Measurements from ENCODE around the gene TNNT2. TPM values are rescaled to one million over a fixed set of nuclear protein-coding genes. Genes with fewer than 3 reads are reported as not detected.

TNNT2 gene
- total and polyA plus RNA-seq, 2 donors (not counting 3 experiments of a cell fraction or from before 2014, with no cell fraction given), result not detected

DNA sequence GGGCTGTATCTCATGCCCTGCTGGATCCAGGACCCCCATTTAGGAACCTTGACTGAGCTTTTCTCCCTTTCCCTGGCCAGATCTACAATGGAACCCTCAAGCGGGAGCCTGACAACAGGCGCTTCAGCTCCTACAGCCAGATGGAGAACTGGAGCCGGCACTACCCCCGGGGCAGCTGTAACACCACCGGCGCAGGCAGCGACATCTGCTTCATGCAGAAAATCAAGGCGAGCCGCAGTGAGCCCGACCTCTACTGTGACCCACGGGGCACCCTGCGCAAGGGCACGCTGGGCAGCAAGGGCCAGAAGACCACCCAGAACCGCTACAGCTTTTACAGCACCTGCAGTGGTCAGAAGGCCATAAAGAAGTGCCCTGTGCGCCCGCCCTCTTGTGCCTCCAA is 64.4 kb downstream of the TNNT2 start:
- Histone ChIP-seq H3K9me3 (replicated peaks; ENCODE audit: control insufficient read depth, insufficient read depth, low read length) (no peaks in the 10 kb centered on the region), H3K79me2 (ENCODE audit: control insufficient read depth, insufficient read depth, low read length) (no peaks in the 10 kb centered on the region), H3K36me3 (ENCODE audit: control insufficient read depth in 2 of 2, extremely low read depth in 1 of 2, insufficient read depth in 2 of 2, low read length in 2 of 2) (no peaks in the 10 kb centered on the region), H2AFZ (ENCODE audit: low read depth, low read length) (no peak overlapping the region), H3K9ac (replicated peaks; ENCODE audit: extremely low read depth, insufficient read depth, low read length) (no peak overlapping the region), H3K27ac (ENCODE audit: insufficient read depth, low read depth, low read length) (no peak overlapping the region), H3K27me3 (ENCODE audit: control insufficient read depth in 2 of 2, insufficient read depth in 2 of 2, low read length in 2 of 2) (peaks cover 4 to 9% of the 10 kb centered on the region in 2 experiments), H3K9me1 (replicated peaks; ENCODE audit: control insufficient read depth, extremely low read depth, insufficient read depth, low read length) (no peaks in the 10 kb centered on the region), H3K4me2 (ENCODE audit: insufficient read depth, low read length) (no peak overlapping the region), H4K20me1 (replicated peaks; ENCODE audit: control insufficient read depth, extremely low read depth, insufficient read depth, low read length) (no peaks in the 10 kb centered on the region), H3K4me1 (ENCODE audit: control insufficient read depth, extremely low read depth, insufficient read depth, low read length) (peaks cover 8% of the 10 kb centered on the region), H3K4me3 (replicated peaks in 1 of 3; ENCODE audit: insufficient read depth in 1 of 3, low read depth in 1 of 3, low read length in 3 of 3) (no peak overlapping the region)
- TF ChIP-seq FOS (IDR thresholded peaks at IDR 0.05; ENCODE audit: borderline replicate concordance, insufficient read depth, low read length), result no peak
- no peak for TF ChIP-seq MYC (IDR thresholded peaks at IDR 0.05; ENCODE audit: low read depth, low read length)
- no peak for TF ChIP-seq GATA2 (IDR thresholded peaks at IDR 0.05; ENCODE audit: insufficient read depth, insufficient read length, low read depth, low read length)
- no peak for TF ChIP-seq CTCF (IDR thresholded peaks at IDR 0.05; ENCODE audit: extremely low read depth in 1 of 2, insufficient read depth in 1 of 2, low read depth in 1 of 2, low read length in 2 of 2)
- dilution Hi-C loops (cut with MboI; ENCODE audit: extremely low pct_ligation_motif_present, low sequenced_read_pairs) (no loop called here), intact Hi-C loops (cut with micrococcal nuclease) (no loop called here)
- FAIRE-seq (no peak), DNase-seq (ENCODE audit: low read depth, low spot score) (no peak)
- BruUV-seq (replicated peaks), result no TSS peak
- CTCF ChIA-PET, result interaction anchor here (1.6 to 1.8 kb wide), 2 partner anchors 13 to 35 kb away, joined by 4 to 5 read pairs; no protein-coding TSS in a partner anchor
- POLR2A ChIA-PET, result no interaction called here

- no peak for DNase-seq (ENCODE audit: low read depth, low spot score)
- Histone ChIP-seq H3K36me3 (ENCODE audit: control insufficient read depth in 2 of 2, extremely low read depth in 1 of 2, insufficient read depth in 2 of 2, low read length in 2 of 2) (no peaks in the 10 kb centered on the region), H2AFZ (ENCODE audit: low read depth, low read length) (no peak overlapping the region), H3K4me1 (ENCODE audit: control insufficient read depth, extremely low read depth, insufficient read depth, low read length) (peaks cover 8% of the 10 kb centered on the region), H3K27me3 (ENCODE audit: control insufficient read depth in 2 of 2, insufficient read depth in 2 of 2, low read length in 2 of 2) (peaks cover 4 to 9% of the 10 kb centered on the region in 2 experiments), H3K4me3 (replicated peaks in 1 of 3; ENCODE audit: insufficient read depth in 1 of 3, low read depth in 1 of 3, low read length in 3 of 3) (no peak overlapping the region), H3K4me2 (ENCODE audit: insufficient read depth, low read length) (no peak overlapping the region), H4K20me1 (replicated peaks; ENCODE audit: control insufficient read depth, extremely low read depth, insufficient read depth, low read length) (no peaks in the 10 kb centered on the region), H3K9ac (replicated peaks; ENCODE audit: extremely low read depth, insufficient read depth, low read length) (no peak overlapping the region), H3K79me2 (ENCODE audit: control insufficient read depth, insufficient read depth, low read length) (no peaks in the 10 kb centered on the region), H3K9me1 (replicated peaks; ENCODE audit: control insufficient read depth, extremely low read depth, insufficient read depth, low read length) (no peaks in the 10 kb centered on the region), H3K27ac (ENCODE audit: insufficient read depth, low read depth, low read length) (no peak overlapping the region), H3K9me3 (replicated peaks; ENCODE audit: control insufficient read depth, insufficient read depth, low read length) (no peaks in the 10 kb centered on the region)
- CTCF ChIA-PET, result interaction anchor here (1.0 to 1.8 kb wide), 4 partner anchors 14 to 49 kb away, joined by 3 to 5 read pairs (median 4); no protein-coding TSS in a partner anchor
- no TSS peak for BruUV-seq (replicated peaks)
- POLR2A ChIA-PET, result no interaction called here
- intact Hi-C loops (cut with micrococcal nuclease) (no loop called here), dilution Hi-C loops (cut with MboI; ENCODE audit: extremely low pct_ligation_motif_present, low sequenced_read_pairs) (no loop called here)
- no peak for FAIRE-seq
- TF ChIP-seq, protein P1, sequence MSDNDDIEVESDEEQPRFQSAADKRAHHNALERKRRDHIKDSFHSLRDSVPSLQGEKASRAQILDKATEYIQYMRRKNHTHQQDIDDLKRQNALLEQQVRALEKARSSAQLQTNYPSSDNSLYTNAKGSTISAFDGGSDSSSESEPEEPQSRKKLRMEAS (IDR thresholded peaks at IDR 0.05; ENCODE audit: insufficient read depth, insufficient read length), result no peak
- no peak for TF ChIP-seq JUN (IDR thresholded peaks at IDR 0.05; ENCODE audit: borderline replicate concordance, insufficient read depth, insufficient read length, low read depth)
- no peak for TF ChIP-seq POLR2A (IDR thresholded peaks at IDR 0.05; ENCODE audit: low read depth, low read length)
Measured at GRCh38 chr1:201312298-201312697, 65.2 kb downstream of the TNNT2 start.

Data from endothelial cell of umbilical vein (primary cell).